ENCODE measurements around the gene SRPRA.
A peak's percentile ranks its signal among the peaks of the same experiment; 100 is the strongest.
"Not testable (repeated sequence)": the region's sequence is repeated elsewhere in the genome, so short reads cannot be mapped to it uniquely, and the experiment has no call there.

Gene SRPRA

GRCh38 chr11:126268708-126269579 lies at the start of gene SRPRA, which contains the start of gene FOXRED1:
Gene SRPRA (minus strand): TSS chr11:126268895. CDS start chr11:126268804, 91 bp downstream.
Gene FOXRED1 (plus strand): TSS chr11:126269154. CDS start chr11:126269207, 53 bp downstream.
- no peaks in the 10 kb centered on the region for H3K9me3 Mint-ChIP-seq
- peak; percentile 97 to 99 for DNase-seq (ENCODE audit: low spot score in 2 of 2)
- H3K4me3 Mint-ChIP-seq, result peak within 1 kb of the TSS; percentile 91
- ATAC-seq (ENCODE audit: low read depth), result peak; percentile 96
- H3K36me3 Mint-ChIP-seq, result peaks cover 26% of the 10 kb centered on the region
- peak within 1 kb of the TSS; percentile 100 for H3K27ac Mint-ChIP-seq
- H3K27me3 Mint-ChIP-seq, result no peaks in the 10 kb centered on the region
- H3K4me1 Mint-ChIP-seq, result peaks cover 15% of the 10 kb centered on the region

GRCh38 chr11:126317756-126318573 lies 49.3 kb upstream of the SRPRA start:
- peak overlapping the region; percentile 32 for H3K27ac Mint-ChIP-seq
- peaks cover 30% of the 10 kb centered on the region for H3K4me1 Mint-ChIP-seq
- H3K27me3 Mint-ChIP-seq, result no peaks in the 10 kb centered on the region
- DNase-seq (ENCODE audit: low spot score in 2 of 2), result no peak
- H3K9me3 Mint-ChIP-seq, result no peaks in the 10 kb centered on the region
- peaks cover 47% of the 10 kb centered on the region for H3K36me3 Mint-ChIP-seq
- H3K4me3 Mint-ChIP-seq, result no peak overlapping the region
- ATAC-seq (ENCODE audit: low read depth), result no peak

GRCh38 chr11:126317432-126317755 lies 48.7 kb upstream of the SRPRA start:
- Mint-ChIP-seq H3K36me3 (peaks cover 49% of the 10 kb centered on the region), H3K4me3 (no peak overlapping the region)
- no peak for ATAC-seq (ENCODE audit: low read depth)

GRCh38 chr11:126313826-126314225 lies 45.1 kb upstream of the SRPRA start:
- Mint-ChIP-seq H3K4me3 (no peak overlapping the region), H3K36me3 (peaks cover 46% of the 10 kb centered on the region), H3K9me3 (no peaks in the 10 kb centered on the region), H3K27me3 (no peaks in the 10 kb centered on the region), H3K4me1 (peaks cover 36% of the 10 kb centered on the region), H3K27ac (no peak overlapping the region)
- ATAC-seq (ENCODE audit: low read depth), result no peak
- DNase-seq (ENCODE audit: low spot score in 2 of 2), result no peak

More at GRCh38 chr11:126317432-126317755, 48.7 kb upstream of the SRPRA start:
- DNase-seq (ENCODE audit: low spot score in 2 of 2), result no peak
- H3K9me3 Mint-ChIP-seq, result no peaks in the 10 kb centered on the region
- peaks cover 30% of the 10 kb centered on the region for H3K4me1 Mint-ChIP-seq
- H3K27me3 Mint-ChIP-seq, result no peaks in the 10 kb centered on the region
- H3K27ac Mint-ChIP-seq, result no peak overlapping the region

GRCh38 chr11:126312961-126313360 lies 44.3 kb upstream of the SRPRA start:
- Mint-ChIP-seq H3K36me3 (peaks cover 43% of the 10 kb centered on the region), H3K4me3 (no peak overlapping the region), H3K4me1 (peaks cover 32% of the 10 kb centered on the region), H3K9me3 (no peaks in the 10 kb centered on the region), H3K27ac (no peak overlapping the region), H3K27me3 (no peaks in the 10 kb centered on the region)
- ATAC-seq (ENCODE audit: low read depth) (no peak), DNase-seq (ENCODE audit: low spot score in 2 of 2) (no peak)

GRCh38 chr11:126311401-126312291 lies 43.0 kb upstream of the SRPRA start:
- no peak for DNase-seq (ENCODE audit: low spot score in 2 of 2)
- Mint-ChIP-seq H3K27ac (peak overlapping the region; percentile 56), H3K4me1 (peaks cover 33% of the 10 kb centered on the region), H3K27me3 (no peaks in the 10 kb centered on the region), H3K4me3 (no peak overlapping the region), H3K9me3 (no peaks in the 10 kb centered on the region), H3K36me3 (peaks cover 41% of the 10 kb centered on the region)
- no peak for ATAC-seq (ENCODE audit: low read depth)

GRCh38 chr11:126310992-126311310 lies 42.3 kb upstream of the SRPRA start:
- Mint-ChIP-seq H3K9me3 (no peaks in the 10 kb centered on the region), H3K27me3 (no peaks in the 10 kb centered on the region), H3K4me3 (no peak overlapping the region), H3K27ac (peak overlapping the region; percentile 56), H3K4me1 (peaks cover 31% of the 10 kb centered on the region), H3K36me3 (peaks cover 37% of the 10 kb centered on the region)
- DNase-seq (ENCODE audit: low spot score in 2 of 2), result no peak
- ATAC-seq (ENCODE audit: low read depth), result no peak

- Mint-ChIP-seq H3K9me3 (no peaks in the 10 kb centered on the region), H3K36me3 (peaks cover 38% of the 10 kb centered on the region), H3K4me3 (no peak overlapping the region), H3K4me1 (peaks cover 36% of the 10 kb centered on the region), H3K27ac (peak overlapping the region; percentile 22), H3K27me3 (no peaks in the 10 kb centered on the region)
- ATAC-seq (ENCODE audit: low read depth) (peak; percentile 54), DNase-seq (ENCODE audit: low spot score in 2 of 2) (peak; percentile 26 to 45)
These were observed 41.7 kb upstream of the SRPRA start for GRCh38 chr11:126310200-126310991.

- H3K27ac Mint-ChIP-seq; ATAC-seq (ENCODE audit: low read depth); H3K4me3 Mint-ChIP-seq; H3K9me3 Mint-ChIP-seq; DNase-seq (ENCODE audit: low spot score in 2 of 2); H3K27me3 Mint-ChIP-seq: not testable (repeated sequence)
- peaks cover 40% of the 10 kb centered on the region for H3K4me1 Mint-ChIP-seq
- peaks cover 29% of the 10 kb centered on the region for H3K36me3 Mint-ChIP-seq
These were observed 40.1 kb upstream of the SRPRA start for GRCh38 chr11:126308771-126309170.

- H3K4me3 Mint-ChIP-seq, result no peak overlapping the region
- no peak for DNase-seq (ENCODE audit: low spot score in 2 of 2)
- peaks cover 40% of the 10 kb centered on the region for H3K4me1 Mint-ChIP-seq
- H3K36me3 Mint-ChIP-seq, result peaks cover 25% of the 10 kb centered on the region
- no peak overlapping the region for H3K27ac Mint-ChIP-seq
- H3K9me3 Mint-ChIP-seq, result no peaks in the 10 kb centered on the region
- ATAC-seq (ENCODE audit: low read depth), result no peak
- no peaks in the 10 kb centered on the region for H3K27me3 Mint-ChIP-seq
These were observed 39.6 kb upstream of the SRPRA start for GRCh38 chr11:126308271-126308671.

GRCh38 chr11:126307706-126308105 lies 39.0 kb upstream of the SRPRA start:
- DNase-seq (ENCODE audit: low spot score in 2 of 2), result no peak
- Mint-ChIP-seq H3K27ac (peak overlapping the region; percentile 43), H3K27me3 (no peaks in the 10 kb centered on the region), H3K9me3 (no peaks in the 10 kb centered on the region), H3K4me3 (no peak overlapping the region), H3K4me1 (peaks cover 40% of the 10 kb centered on the region), H3K36me3 (peaks cover 22% of the 10 kb centered on the region)
- ATAC-seq (ENCODE audit: low read depth), result no peak

- Mint-ChIP-seq H3K4me1 (peaks cover 31% of the 10 kb centered on the region), H3K9me3 (no peaks in the 10 kb centered on the region), H3K4me3 (peak overlapping the region; percentile 76), H3K27ac (peak overlapping the region; percentile 91), H3K27me3 (no peaks in the 10 kb centered on the region), H3K36me3 (peaks cover 17% of the 10 kb centered on the region)
- DNase-seq (ENCODE audit: low spot score in 2 of 2) (no peak), ATAC-seq (ENCODE audit: low read depth) (peak; percentile 38)
These were observed 37.0 kb upstream of the SRPRA start for GRCh38 chr11:126305699-126306098.

All from memory B cell (primary cell).